ENCODE results near the gene CTBP1. TPM values are rescaled to one million over a fixed set of nuclear protein-coding genes. Genes with fewer than 3 reads are reported as not detected.

Gene CTBP1
- total and polyA plus RNA-seq, 2 of the 8 experiments (the other 6 are each of a cell fraction or from before 2014, with no cell fraction given) = 128 to 185 TPM

DNA sequence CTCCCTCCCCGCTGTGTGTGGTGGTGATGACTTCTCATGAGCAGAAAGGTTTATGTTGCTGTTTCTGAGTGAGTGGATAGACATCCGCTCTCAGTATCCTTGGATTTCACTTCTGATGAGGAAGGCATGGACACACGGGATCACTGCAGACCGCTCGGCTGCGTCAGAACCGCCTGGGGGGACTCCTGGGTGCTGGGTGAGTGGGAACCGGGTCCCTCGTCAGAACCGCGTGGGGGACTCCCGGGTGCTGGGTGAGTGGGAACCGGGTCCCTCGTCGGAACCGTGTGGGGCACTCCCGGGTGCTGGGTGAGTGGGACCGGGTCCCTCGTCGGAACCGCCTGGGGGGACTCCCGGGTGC, 9.0 kb downstream of the CTBP1 start:
- H3K9me3 ChIP-seq (ENCODE audit: insufficient read depth in 2 of 2, low read depth in 1 of 2, low read length in 1 of 2) = no peaks in the 10 kb centered on the region
- H3K79me2 ChIP-seq (ENCODE audit: control insufficient read depth in 1 of 2, insufficient read depth in 2 of 2, low read length in 2 of 2) = peaks cover 28 to 52% of the 10 kb centered on the region in 2 experiments
- no peak overlapping the region for H4K91ac ChIP-seq (replicated peaks; ENCODE audit: insufficient read length, low read length)
- no peaks in the 10 kb centered on the region for H3K4me1 ChIP-seq (replicated peaks in 1 of 4; ENCODE audit: control insufficient read depth in 3 of 4, insufficient read depth in 4 of 4, low read length in 3 of 4)
- H3K27ac ChIP-seq (ENCODE audit: low read depth, low read length) = no peak overlapping the region
- no peak overlapping the region for H2AFZ ChIP-seq (ENCODE audit: low read length)
- H3K27me3 ChIP-seq (replicated peaks in 1 of 4; ENCODE audit: control insufficient read depth in 3 of 4, extremely low read depth in 1 of 4, insufficient read depth in 3 of 4, low read length in 3 of 4) = no peaks in the 10 kb centered on the region
- H4K5ac ChIP-seq (ENCODE audit: insufficient read length, low read depth, low read length) = no peak overlapping the region
- H4K20me1 ChIP-seq (replicated peaks in 1 of 2; ENCODE audit: control insufficient read depth in 1 of 2, insufficient read depth in 2 of 2, low read length in 2 of 2) = peaks cover 16 to 39% of the 10 kb centered on the region in 2 experiments
- no peak overlapping the region for H4K8ac ChIP-seq (ENCODE audit: extremely low read depth, insufficient read depth, low read length)
- H2AK5ac ChIP-seq (ENCODE audit: low read depth, low read length) = no peak overlapping the region
- FAIRE-seq (no peak), DNase-seq (ENCODE audit: low read depth in 1 of 2, low spot score in 2 of 2) (no peak)
- no peak overlapping the region for H3K4me2 ChIP-seq (ENCODE audit: insufficient read depth in 1 of 2, low read depth in 2 of 2, low read length in 2 of 2)
- H2BK120ac ChIP-seq (replicated peaks; ENCODE audit: low read depth, low read length) = no peak overlapping the region
- ChIA-PET POLR2A (ENCODE audit: partially characterized antibody) (interaction anchor here (0.7 kb wide), 1 partner anchor 8 kb away, joined by 3 read pairs; no protein-coding TSS in a partner anchor), CTCF (ENCODE audit: partially characterized antibody) (interaction anchor here (1.4 kb wide), 1 partner anchor 10 kb away, joined by 4 read pairs; no protein-coding TSS in a partner anchor)
- TF ChIP-seq POLR2AphosphoS5 (IDR thresholded peaks at IDR 0.05; ENCODE audit: low read depth, low read length) (no peak), JUN (IDR thresholded peaks at IDR 0.05; ENCODE audit: low read depth, low read length) (no peak), ZNF274 (IDR thresholded peaks at IDR 0.05; ENCODE audit: borderline replicate concordance, extremely low read depth, low read length) (no peak)
- H3K79me1 ChIP-seq (ENCODE audit: low read depth, low read length) = peaks cover 17% of the 10 kb centered on the region; the same call in 1 of the 2 replicates
- H2BK5ac ChIP-seq (ENCODE audit: low read depth, low read length) = no peak overlapping the region
- no peak overlapping the region for H3K18ac ChIP-seq (ENCODE audit: extremely low read depth, low read length)
- no peak overlapping the region for H3K4ac ChIP-seq (replicated peaks; ENCODE audit: insufficient read length, low read depth, low read length)
- H3K23ac ChIP-seq (ENCODE audit: insufficient read length) = no peak overlapping the region
- H2BK12ac ChIP-seq (ENCODE audit: low read depth, low read length) = no peak overlapping the region
- no peak overlapping the region for H2BK20ac ChIP-seq (ENCODE audit: low read length)
- no peak overlapping the region for H3K14ac ChIP-seq (ENCODE audit: insufficient read length)
- no peak overlapping the region for H3K4me3 ChIP-seq (ENCODE audit: extremely low read depth in 1 of 4, insufficient read depth in 2 of 4, low read depth in 3 of 4, low read length in 4 of 4)
- WGBS, 2 experiments (ENCODE audit: extremely low coverage in 1 of 2, insufficient coverage in 1 of 2, insufficient read length in 1 of 2, insufficient replicate concordance in 2 of 2, low coverage in 1 of 2, low lambda C conversion rate in 2 of 2, missing lambda C conversion rate in 1 of 2) = 95% methylated on average over 21 of the region's 22 CpGs; no CpG with 5 or more reads in 1 of the 2 experiments
- H3K36me3 ChIP-seq (ENCODE audit: control insufficient read depth in 2 of 4, insufficient read depth in 4 of 4, low read length in 3 of 4) = peaks cover 2 to 44% (median 16%) of the 10 kb centered on the region in 4 experiments; a peak in 6 of 8 replicates
- H2BK15ac ChIP-seq (ENCODE audit: low read length) = no peak overlapping the region
- no peaks in the 10 kb centered on the region for H3K23me2 ChIP-seq (ENCODE audit: low read depth, low read length)
- no peak overlapping the region for H3K56ac ChIP-seq (replicated peaks; ENCODE audit: insufficient read length, low read depth, low read length)
- no peak overlapping the region for H3K9ac ChIP-seq (replicated peaks in 1 of 4; ENCODE audit: extremely low read depth in 1 of 4, low read depth in 3 of 4, low read length in 3 of 4)
